ENCODE measurements around the gene PRDM16.

GRCh38 chr1:3443807-3444206, 374.8 kb downstream of the PRDM16 start:
- no peak for TF ChIP-seq POLR2A (IDR thresholded peaks at IDR 0.05; ENCODE audit: low read length)
- TF ChIP-seq GATA1 (IDR thresholded peaks at IDR 0.05; ENCODE audit: low read depth, low read length) = no peak

All from erythroblast (primary cell).